ENCODE measurements around the gene SLC25A45. TPM values are rescaled to one million over a fixed set of nuclear protein-coding genes. Genes with fewer than 3 reads are reported as not detected.
A peak's percentile ranks its signal among the peaks of the same experiment; 100 is the strongest.

The SLC25A45 gene
- total and polyA plus RNA-seq, 8 donors: 16.2 to 58.2 (median 34.7) TPM

GRCh38 chr11:65378928-65379638, 3.4 kb downstream of the SLC25A45 start:
- H3K36me3 ChIP-seq: no peaks in the 10 kb centered on the region
- H3K4me1 ChIP-seq: peaks cover 35 to 42% (median 41%) of the 10 kb centered on the region in 3 donors
- TF ChIP-seq CTCF (IDR thresholded peaks at IDR 0.05): no peak
- no peaks in the 10 kb centered on the region for H3K9me3 ChIP-seq
- FAIRE-seq: no peak
- no peak for ATAC-seq
- H3K4me3 ChIP-seq: peak overlapping the region in 3 of 4 donors; percentile 10 to 45 (median 45)
- H3K27me3 ChIP-seq: no peaks in the 10 kb centered on the region
- peak in 2 of 6 donors; percentile 56 to 80 for DNase-seq
- whole genome bisulfite sequencing, 2 donors: 43 to 49% methylated on average over 14 of the region's 14 CpGs
- H3K27ac ChIP-seq: peak overlapping the region; percentile 98 to 99 (median 99)
- intact Hi-C loops (cut with DNase I): no loop called here

GRCh38 chr11:65378208-65378927, 4.1 kb downstream of the SLC25A45 start:
- intact Hi-C loops (cut with DNase I): no loop called here
- FAIRE-seq: no peak
- H3K4me3 ChIP-seq: peak overlapping the region in 2 of 4 donors; percentile 45
- TF ChIP-seq CTCF (IDR thresholded peaks at IDR 0.05): no peak
- peaks cover 29 to 37% (median 35%) of the 10 kb centered on the region in 3 donors for H3K4me1 ChIP-seq
- no peaks in the 10 kb centered on the region for H3K27me3 ChIP-seq
- peak in 1 of 6 donors; percentile 52 for DNase-seq
- H3K9me3 ChIP-seq: no peaks in the 10 kb centered on the region
- WGBS, 2 donors: 42 to 46% methylated on average over 17 to 19 of the region's 19 CpGs
- peak overlapping the region in 3 of 4 donors; percentile 23 to 99 (median 98) for H3K27ac ChIP-seq
- no peak for ATAC-seq
- no peaks in the 10 kb centered on the region for H3K36me3 ChIP-seq

GRCh38 chr11:65377777-65378176, 4.7 kb downstream of the SLC25A45 start:
- ATAC-seq: no peak
- no peak for TF ChIP-seq CTCF (IDR thresholded peaks at IDR 0.05)
- no peaks in the 10 kb centered on the region for H3K27me3 ChIP-seq
- intact Hi-C loops (cut with DNase I): no loop called here
- 72 to 73% methylated on average over 8 of the region's 8 CpGs for WGBS, 2 donors
- peak overlapping the region in 2 of 4 donors; percentile 23 to 98 for H3K27ac ChIP-seq
- no peaks in the 10 kb centered on the region for H3K9me3 ChIP-seq
- DNase-seq: no peak
- no peak for FAIRE-seq
- no peaks in the 10 kb centered on the region for H3K36me3 ChIP-seq
- no peak overlapping the region for H3K4me3 ChIP-seq
- peaks cover 23 to 32% (median 29%) of the 10 kb centered on the region in 3 donors for H3K4me1 ChIP-seq

GRCh38 chr11:65377036-65377435, 5.4 kb downstream of the SLC25A45 start:
- intact Hi-C loops (cut with DNase I): no loop called here
- DNase-seq (peak in 1 of 6 donors; percentile 53), FAIRE-seq (no peak), ATAC-seq (no peak)
- TF ChIP-seq CTCF (IDR thresholded peaks at IDR 0.05): no peak
- no peaks in the 10 kb centered on the region for H3K36me3 ChIP-seq
- no peaks in the 10 kb centered on the region for H3K27me3 ChIP-seq
- H3K27ac ChIP-seq: no peak overlapping the region
- 61 to 68% methylated on average over 8 of the region's 8 CpGs for WGBS, 2 donors
- H3K4me3 ChIP-seq: no peak overlapping the region
- H3K4me1 ChIP-seq: peaks cover 21 to 29% (median 27%) of the 10 kb centered on the region in 3 donors
- H3K9me3 ChIP-seq: no peaks in the 10 kb centered on the region
